Right atrium auricular region (tissue), 2 donors: ENCODE results near the gene GRIP2. TPM values are rescaled to one million over a fixed set of nuclear protein-coding genes. Genes with fewer than 3 reads are reported as not detected.

Source experiments
- DNase-seq: peaks from one replicate; pipeline ENCODE4 v3.0.0-alpha.2; 2019; ENCODE audit warnings: low spot score
- H3K27ac ChIP-seq, 2 donors: fragments of 200-600 bp; sonication (generic); 1 replicate in 1 of 2; 2 replicates in 1 of 2; pipeline ENCODE4 v1.5.1; 2016 to 2019
- H3K27me3 ChIP-seq, 2 donors: fragments of 200-600 bp; sonication (generic); one replicate each; pipeline versions ENCODE4 v1.5.1 to v1.6.0; 2017 to 2019
- H3K36me3 ChIP-seq: fragments of 200-600 bp; sonication (generic); one replicate; pipeline ENCODE4 v1.5.1; 2016
- H3K4me1 ChIP-seq, 2 donors: fragments of 200-600 bp; sonication (generic); one replicate each; pipeline versions ENCODE4 v1.5.1 to v1.6.0; 2017 to 2019
- H3K4me3 ChIP-seq, 2 donors: fragments of 200-600 bp; sonication (generic); 1 replicate in 1 of 2; 2 replicates in 1 of 2; pipeline ENCODE4 v1.5.1; 2017 to 2019; ENCODE audit warnings: mild to moderate bottlenecking in 1 of 2, moderate library complexity in 1 of 2
- H3K9me3 ChIP-seq, 2 donors: fragments of 200-600 bp; sonication (generic); one replicate each; pipeline ENCODE4 v1.5.1; 2019
- total RNA-seq, 2 donors: library from RNA; depleted of rRNA; stranded (reverse); fragments of >200 nt; gene quantifications; one replicate each; pipeline ENCODE4 v1.1.0, GENCODE V29; 2016
- TF ChIP-seq, protein P1 (sequence below), 2 donors: fragments of 200-600 bp; sonication (generic); IDR thresholded peaks; one replicate each; pipeline ENCODE4 v1.5.1; 2019; ENCODE audit warnings: antibody characterized with exemption in 2 of 2

GRIP2 gene
- total RNA-seq, 2 donors from 2014 or later = 7.1 to 13.2 TPM

DNA sequence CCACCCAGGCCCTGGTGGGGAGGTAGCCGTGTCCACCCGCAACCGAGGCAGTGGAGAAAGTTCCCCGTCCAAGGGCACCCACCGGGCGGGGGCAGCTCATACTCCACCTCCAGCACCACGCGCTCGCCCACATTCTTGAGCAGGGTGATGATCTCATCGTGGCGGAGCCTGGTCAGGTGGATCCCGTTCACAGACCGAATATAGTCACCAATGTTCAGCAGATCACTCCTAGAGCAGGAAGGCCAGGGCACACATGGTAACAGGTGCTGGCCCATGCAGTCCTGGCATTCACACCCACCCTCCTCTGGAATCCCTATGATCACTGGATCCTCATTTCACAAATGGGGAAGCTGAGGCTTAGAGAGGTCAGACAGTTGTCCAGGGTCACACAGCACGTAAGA lies 15.8 kb downstream of the GRIP2 start:
- Histone ChIP-seq H3K27ac (peak overlapping the region; percentile 90 to 95), H3K9me3 (no peaks in the 10 kb centered on the region), H3K4me3 (no peak overlapping the region), H3K36me3 (peaks cover 11% of the 10 kb centered on the region), H3K4me1 (peaks cover 0 to 69% of the 10 kb centered on the region in 2 donors), H3K27me3 (no peaks in the 10 kb centered on the region)
- DNase-seq = peak; percentile 77
- TF ChIP-seq, protein P1, sequence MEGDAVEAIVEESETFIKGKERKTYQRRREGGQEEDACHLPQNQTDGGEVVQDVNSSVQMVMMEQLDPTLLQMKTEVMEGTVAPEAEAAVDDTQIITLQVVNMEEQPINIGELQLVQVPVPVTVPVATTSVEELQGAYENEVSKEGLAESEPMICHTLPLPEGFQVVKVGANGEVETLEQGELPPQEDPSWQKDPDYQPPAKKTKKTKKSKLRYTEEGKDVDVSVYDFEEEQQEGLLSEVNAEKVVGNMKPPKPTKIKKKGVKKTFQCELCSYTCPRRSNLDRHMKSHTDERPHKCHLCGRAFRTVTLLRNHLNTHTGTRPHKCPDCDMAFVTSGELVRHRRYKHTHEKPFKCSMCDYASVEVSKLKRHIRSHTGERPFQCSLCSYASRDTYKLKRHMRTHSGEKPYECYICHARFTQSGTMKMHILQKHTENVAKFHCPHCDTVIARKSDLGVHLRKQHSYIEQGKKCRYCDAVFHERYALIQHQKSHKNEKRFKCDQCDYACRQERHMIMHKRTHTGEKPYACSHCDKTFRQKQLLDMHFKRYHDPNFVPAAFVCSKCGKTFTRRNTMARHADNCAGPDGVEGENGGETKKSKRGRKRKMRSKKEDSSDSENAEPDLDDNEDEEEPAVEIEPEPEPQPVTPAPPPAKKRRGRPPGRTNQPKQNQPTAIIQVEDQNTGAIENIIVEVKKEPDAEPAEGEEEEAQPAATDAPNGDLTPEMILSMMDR (IDR thresholded peaks at IDR 0.05) = no peak

DNA sequence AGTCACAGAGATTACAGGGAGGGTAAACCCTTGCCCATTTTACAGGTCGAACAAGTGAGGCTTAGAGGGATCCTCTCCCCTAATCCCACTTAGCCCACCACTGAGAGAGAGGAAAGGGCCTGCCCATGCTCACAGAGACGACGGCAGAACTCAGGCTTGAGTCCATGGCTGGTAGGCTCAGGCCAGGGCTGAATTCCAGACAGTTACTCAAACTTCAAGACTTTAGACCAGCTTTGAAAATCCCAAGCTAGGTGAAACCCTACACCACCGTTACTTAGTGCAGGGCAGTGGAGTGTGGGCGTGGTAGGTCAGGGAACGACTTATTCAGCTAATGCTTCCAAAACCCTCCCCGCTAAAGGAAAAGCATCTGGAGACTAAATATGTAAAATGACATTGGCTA lies 16.4 kb downstream of the GRIP2 start:
- no peak for DNase-seq
- no peaks in the 10 kb centered on the region for H3K27me3 ChIP-seq
- H3K4me1 ChIP-seq = peaks cover 0 to 69% of the 10 kb centered on the region in 2 donors
- H3K9me3 ChIP-seq = no peaks in the 10 kb centered on the region
- no peak overlapping the region for H3K4me3 ChIP-seq
- H3K27ac ChIP-seq = peak overlapping the region; percentile 90 to 95
- peaks cover 11% of the 10 kb centered on the region for H3K36me3 ChIP-seq
- TF ChIP-seq, protein P1 (IDR thresholded peaks at IDR 0.05) = no peak

DNA sequence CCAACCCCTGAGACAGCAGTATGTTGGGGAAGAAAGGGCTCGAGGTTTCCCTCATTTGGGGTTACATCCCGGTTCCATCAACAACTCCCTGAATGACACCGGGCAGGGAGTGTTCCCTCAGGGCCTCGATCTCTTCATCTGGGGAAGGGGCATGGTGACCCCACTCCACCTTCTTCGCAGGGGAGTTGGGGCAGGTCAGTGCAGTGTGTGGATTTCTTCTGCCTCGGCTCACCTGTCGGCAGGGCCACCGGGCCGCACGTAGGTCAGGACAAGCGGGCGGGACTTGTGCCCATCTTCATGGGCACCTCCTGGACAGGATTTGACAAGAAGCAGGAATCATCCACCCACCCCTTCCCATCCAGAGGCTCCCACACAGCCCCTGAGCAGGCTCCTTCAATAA lies 17.4 kb downstream of the GRIP2 start:
- Histone ChIP-seq H3K9me3 (no peaks in the 10 kb centered on the region), H3K27ac (peak overlapping the region; percentile 90 to 95), H3K4me3 (no peak overlapping the region), H3K36me3 (peaks cover 11% of the 10 kb centered on the region), H3K4me1 (peaks cover 0 to 73% of the 10 kb centered on the region in 2 donors), H3K27me3 (no peaks in the 10 kb centered on the region)
- DNase-seq = no peak
- TF ChIP-seq, protein P1 (IDR thresholded peaks at IDR 0.05) = no peak

DNA sequence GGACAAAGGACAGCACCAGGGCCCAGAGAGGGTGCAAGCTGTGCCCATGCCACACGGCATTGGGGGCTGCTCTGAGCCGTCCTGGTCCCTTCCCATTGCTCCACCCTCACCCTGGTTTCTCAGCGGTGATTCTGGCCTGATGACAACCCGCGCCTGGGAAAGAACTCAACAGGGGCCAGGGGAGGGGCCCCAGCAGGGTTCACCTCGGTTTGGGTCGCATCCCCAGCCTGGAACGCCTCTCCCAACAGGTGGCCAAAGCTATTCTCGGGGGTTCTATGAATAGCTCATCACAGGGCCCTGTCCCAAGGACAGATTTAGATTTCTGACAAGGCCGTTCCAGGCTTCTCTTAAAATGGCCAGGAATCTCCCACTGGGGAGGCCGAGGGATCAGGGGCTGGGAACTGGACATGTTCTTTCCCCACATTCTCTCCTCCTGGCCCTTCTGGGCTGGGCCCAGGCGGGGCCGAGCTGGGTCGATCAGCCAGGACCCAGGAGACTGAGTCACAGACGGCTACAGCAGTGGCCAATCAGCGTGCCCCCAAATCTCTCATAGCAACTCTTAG lies 17.9 kb downstream of the GRIP2 start:
- no peaks in the 10 kb centered on the region for H3K27me3 ChIP-seq
- peaks cover 0 to 73% of the 10 kb centered on the region in 2 donors for H3K4me1 ChIP-seq
- H3K36me3 ChIP-seq = peaks cover 11% of the 10 kb centered on the region
- H3K9me3 ChIP-seq = no peaks in the 10 kb centered on the region
- DNase-seq = no peak
- H3K4me3 ChIP-seq = no peak overlapping the region
- TF ChIP-seq, protein P1 (IDR thresholded peaks at IDR 0.05) = no peak
- H3K27ac ChIP-seq = peak overlapping the region; percentile 90 to 95

DNA sequence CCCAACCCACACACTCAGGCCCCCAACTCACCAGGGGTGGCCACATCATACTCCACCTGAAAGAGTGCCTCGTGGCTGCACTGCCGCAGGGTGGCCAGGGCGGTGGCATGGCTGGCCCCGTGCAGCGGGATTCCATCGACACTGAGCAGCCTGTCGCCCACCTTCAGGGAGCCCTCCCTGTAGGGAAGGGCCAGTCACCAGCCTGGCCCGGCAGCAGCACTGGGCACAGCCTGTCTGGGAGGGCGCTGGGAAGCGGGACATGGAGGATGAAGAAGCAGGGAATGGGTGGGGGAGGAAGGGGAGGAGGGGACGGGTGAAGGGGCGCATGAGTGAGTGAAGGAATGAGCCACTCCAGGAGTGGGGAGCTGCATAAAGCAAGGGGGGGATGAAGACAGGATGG lies 18.5 kb downstream of the GRIP2 start:
- TF ChIP-seq, protein P1 (IDR thresholded peaks at IDR 0.05) = no peak
- no peak for DNase-seq
- peak overlapping the region; percentile 90 to 95 for H3K27ac ChIP-seq
- peaks cover 0 to 67% of the 10 kb centered on the region in 2 donors for H3K4me1 ChIP-seq
- no peak overlapping the region for H3K4me3 ChIP-seq
- peaks cover 11% of the 10 kb centered on the region for H3K36me3 ChIP-seq
- H3K27me3 ChIP-seq = no peaks in the 10 kb centered on the region
- H3K9me3 ChIP-seq = no peaks in the 10 kb centered on the region

DNA sequence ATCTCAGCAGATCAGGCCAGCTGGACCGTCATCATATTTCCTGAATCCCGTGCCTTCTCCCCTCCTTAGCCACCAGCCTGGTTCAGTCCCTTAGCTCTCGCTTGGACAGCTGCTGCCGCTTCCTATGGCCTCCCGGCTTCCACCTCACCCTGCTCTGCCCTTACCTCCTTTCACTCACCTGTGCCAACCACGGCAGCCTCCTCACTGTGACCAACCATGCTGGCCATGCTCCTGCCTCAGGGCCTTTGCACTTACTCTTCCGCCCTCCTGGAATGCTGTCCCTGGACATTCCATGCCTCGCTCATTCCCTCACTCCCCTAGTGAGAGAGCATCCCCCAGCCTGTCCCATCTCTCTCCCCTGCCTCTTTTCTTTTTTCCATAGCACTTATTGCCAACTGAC lies 19.2 kb downstream of the GRIP2 start:
- Histone ChIP-seq H3K4me1 (peaks cover 0 to 61% of the 10 kb centered on the region in 2 donors), H3K4me3 (no peak overlapping the region), H3K27me3 (no peaks in the 10 kb centered on the region), H3K9me3 (no peaks in the 10 kb centered on the region), H3K36me3 (peaks cover 12% of the 10 kb centered on the region), H3K27ac (peak overlapping the region; percentile 90 to 95)
- no peak for DNase-seq
- TF ChIP-seq, protein P1 (IDR thresholded peaks at IDR 0.05) = no peak
